ENCODE data around the gene PKNOX1. TPM values are rescaled to one million over a fixed set of nuclear protein-coding genes. Genes with fewer than 3 reads are reported as not detected.
A peak's percentile ranks its signal among the peaks of the same experiment; 100 is the strongest.

PKNOX1 gene
- total and polyA plus RNA-seq, 2 of the 13 experiments (the other 11 are each of a cell fraction or from before 2014, with no cell fraction given): 7.9 to 16.2 TPM

GRCh38 chr21:42974832-42975820 is 764 bp downstream of the PKNOX1 start (continued):
- TF ChIP-seq POLR2G (IDR thresholded peaks at IDR 0.05; ENCODE audit: low read depth, low read length) (peak; percentile 41; the same call in 1 of the 2 replicates), SYNCRIP (IDR thresholded peaks at IDR 0.05; ENCODE audit: insufficient read depth, low read depth, low read length) (no peak), PTBP1 (IDR thresholded peaks at IDR 0.05; ENCODE audit: low read depth, low read length, poor library complexity, severe bottlenecking) (peak; percentile 20), KLF16 (CRISPR knock-in tag; IDR thresholded peaks at IDR 0.05) (no peak), RBFOX2 (IDR thresholded peaks at IDR 0.05; ENCODE audit: low read depth, low read length) (peak; percentile 63), RFXAP (CRISPR knock-in tag; IDR thresholded peaks at IDR 0.05; ENCODE audit: borderline replicate concordance) (peak; percentile 42; the same call in 1 of the 2 replicates), ZNF124 (CRISPR knock-in tag; IDR thresholded peaks at IDR 0.05) (no peak), HOXA3 (CRISPR knock-in tag; IDR thresholded peaks at IDR 0.05) (peak; percentile 52; the same call in 1 of the 2 replicates), GATAD2A (CRISPR knock-in tag; IDR thresholded peaks at IDR 0.05) (peak; percentile 49), THAP9 (CRISPR knock-in tag; IDR thresholded peaks at IDR 0.05; ENCODE audit: borderline replicate concordance) (peak; percentile 61; the same call in 1 of the 2 replicates), UBTF (CRISPR knock-in tag; IDR thresholded peaks at IDR 0.05) (peak; percentile 69), BCL3 (CRISPR knock-in tag; IDR thresholded peaks at IDR 0.05) (peak; percentile 76; the same call in 1 of the 2 replicates), ZBTB26 (CRISPR knock-in tag; IDR thresholded peaks at IDR 0.05; ENCODE audit: borderline replicate concordance) (peak; percentile 52; the same call in 1 of the 2 replicates), FOXA3 (CRISPR knock-in tag; IDR thresholded peaks at IDR 0.05) (no peak), KMT2B (CRISPR knock-in tag; IDR thresholded peaks at IDR 0.05) (peak; percentile 56; the same call in 1 of the 2 replicates), ZNF44 (CRISPR knock-in tag; IDR thresholded peaks at IDR 0.05) (no peak), FOXC1 (CRISPR knock-in tag; IDR thresholded peaks at IDR 0.05; ENCODE audit: borderline replicate concordance) (0 out of 2 replicates have a peak, but pooled peaks have one; percentile 47), RARA (CRISPR knock-in tag; IDR thresholded peaks at IDR 0.05) (peak; percentile 9; the same call in 1 of the 2 replicates), AHR (CRISPR knock-in tag; IDR thresholded peaks at IDR 0.05) (peak; percentile 35; the same call in 1 of the 2 replicates)
